Measurements from ENCODE around the gene SATB1. TPM values are rescaled to one million over a fixed set of nuclear protein-coding genes. Genes with fewer than 3 reads are reported as not detected.

The SATB1 gene
- total RNA-seq, 1 donor from 2014 or later, result 59.7 TPM

DNA sequence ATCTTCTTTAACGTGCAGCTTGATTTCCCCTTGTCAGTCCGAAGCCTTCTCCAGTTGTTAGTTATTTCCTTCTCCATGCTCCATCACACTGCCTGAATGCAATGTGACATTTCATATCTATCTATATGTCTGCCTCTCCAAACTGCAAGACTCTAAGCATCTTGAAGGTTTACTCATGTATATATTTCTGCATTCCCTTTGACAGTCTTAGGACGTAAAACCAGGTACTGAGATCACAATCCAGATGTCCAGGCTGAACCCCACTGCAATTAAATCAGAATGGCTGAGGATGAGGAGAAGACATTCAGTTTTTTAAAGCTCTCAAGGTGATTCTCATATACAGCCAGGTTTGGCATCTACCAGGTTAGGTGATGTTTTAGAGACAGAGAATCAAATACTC, 6.1 kb upstream of the SATB1 start:
- DNase-seq (ENCODE audit: low spot score), result no peak

DNA sequence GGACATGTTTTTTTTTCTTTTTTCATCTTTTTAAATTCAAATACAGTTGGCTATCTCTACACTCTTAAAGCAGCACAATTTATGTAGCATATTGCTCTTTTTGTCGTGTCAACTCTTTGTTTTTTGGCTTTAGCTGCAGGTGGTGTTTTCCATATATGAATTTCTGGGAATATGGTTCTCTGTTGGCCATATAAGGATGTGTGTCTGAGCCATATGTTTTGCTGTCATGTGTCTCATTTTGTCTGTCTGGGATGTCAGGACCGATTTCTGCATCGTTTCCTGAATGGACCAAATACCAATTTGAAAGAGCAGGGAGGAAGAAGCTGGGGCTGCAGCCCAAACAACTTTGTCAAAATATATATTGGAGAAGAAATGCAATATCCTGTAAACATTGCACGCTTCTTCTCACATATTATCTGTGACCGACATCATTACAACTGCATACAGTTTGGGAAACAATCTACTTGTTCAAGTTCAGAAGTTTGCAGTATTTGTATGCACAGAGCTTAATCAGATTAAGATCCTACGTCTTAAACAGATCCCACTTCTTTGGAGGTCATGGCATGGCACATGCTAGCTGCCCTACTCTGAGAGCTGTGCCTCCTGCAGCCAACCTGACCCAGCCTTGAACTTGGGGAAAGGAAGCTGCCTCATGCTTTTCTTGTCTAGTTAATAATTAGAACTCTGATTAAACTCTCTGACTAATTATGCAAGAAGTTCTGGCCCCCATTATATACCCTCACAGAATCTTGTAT, 4.0 kb upstream of the SATB1 start:
- no peak for DNase-seq (ENCODE audit: low spot score)

DNA sequence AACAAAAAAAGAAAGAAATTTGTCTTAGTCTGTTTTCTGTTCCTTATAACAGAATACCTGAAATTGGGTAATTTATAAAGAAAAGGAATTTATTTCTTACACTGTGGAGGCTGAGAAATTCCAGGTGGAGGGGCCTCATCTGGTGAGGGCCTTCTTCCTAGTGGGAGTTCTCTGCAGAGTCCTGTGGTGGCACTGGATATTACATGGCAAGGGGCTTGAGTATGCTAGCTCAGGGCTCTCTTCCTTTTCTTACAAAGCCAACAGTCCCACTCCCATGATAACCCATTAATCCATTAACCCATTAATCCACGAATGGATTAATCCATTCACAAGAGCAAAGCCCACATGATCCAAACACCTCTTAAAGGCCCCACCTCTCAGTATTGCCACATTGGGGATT, 2.9 kb upstream of the SATB1 start:
- no peak for DNase-seq (ENCODE audit: low spot score)

DNA sequence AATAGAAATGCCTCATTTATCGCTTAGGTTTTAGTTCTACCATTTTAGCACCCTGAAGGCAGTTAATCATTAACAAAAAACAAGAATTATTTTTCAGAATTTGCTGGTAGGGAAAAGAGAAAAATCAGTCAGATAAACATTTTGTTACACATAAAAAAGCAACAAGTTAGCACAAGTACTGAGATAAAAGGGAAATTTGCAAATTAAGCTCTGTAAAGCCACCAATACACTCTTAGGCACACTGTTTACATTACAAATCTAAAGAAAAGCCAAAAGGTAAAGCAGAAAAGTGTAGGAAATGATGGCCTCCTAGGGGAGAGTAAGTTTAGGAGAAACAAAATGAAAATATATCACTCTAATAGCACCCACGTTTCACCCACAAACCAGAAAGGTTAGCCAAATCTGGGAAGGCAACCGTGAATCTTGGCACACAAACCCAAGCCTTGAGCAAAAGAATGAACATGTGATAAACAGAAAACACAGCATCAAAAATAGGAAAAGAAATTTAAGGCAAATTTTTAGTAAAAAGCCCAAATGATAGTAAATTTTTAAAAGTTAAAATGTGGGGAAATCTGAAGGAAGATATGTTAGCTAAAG, 1.6 kb upstream of the SATB1 start:
- DNase-seq (ENCODE audit: low spot score), result no peak

DNA sequence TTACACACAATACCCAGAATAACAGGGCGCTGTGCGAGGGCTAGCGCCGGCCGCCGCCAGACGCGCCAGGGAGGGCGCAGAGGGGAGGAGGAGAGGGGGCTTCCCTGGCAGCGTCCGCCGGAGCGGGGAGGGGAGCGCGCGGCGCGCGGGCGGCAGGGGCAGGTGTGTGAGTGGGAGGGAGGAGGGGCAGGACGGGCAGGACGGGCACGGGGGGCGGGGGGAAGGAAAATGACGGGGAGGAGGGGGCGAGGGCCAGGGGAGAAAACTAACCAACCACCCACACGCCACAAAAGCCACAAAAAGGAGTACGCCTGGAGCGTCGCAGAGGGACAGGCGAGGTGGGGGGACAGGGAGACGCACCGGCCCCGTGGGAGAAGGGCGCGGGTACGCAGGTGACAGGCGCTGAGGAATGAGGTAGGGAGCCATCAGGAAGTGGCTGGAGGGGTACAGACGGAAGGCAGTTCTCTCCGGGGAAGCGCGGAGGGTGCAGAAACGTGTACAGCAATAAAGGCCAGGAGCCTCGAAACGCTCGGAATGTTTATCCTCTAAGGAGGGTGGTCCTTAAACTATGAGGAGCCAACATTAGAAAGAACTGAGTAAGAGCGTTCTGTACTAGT, 610 bp upstream of the SATB1 start:
- peak; percentile 65 for DNase-seq (ENCODE audit: low spot score)

DNA sequence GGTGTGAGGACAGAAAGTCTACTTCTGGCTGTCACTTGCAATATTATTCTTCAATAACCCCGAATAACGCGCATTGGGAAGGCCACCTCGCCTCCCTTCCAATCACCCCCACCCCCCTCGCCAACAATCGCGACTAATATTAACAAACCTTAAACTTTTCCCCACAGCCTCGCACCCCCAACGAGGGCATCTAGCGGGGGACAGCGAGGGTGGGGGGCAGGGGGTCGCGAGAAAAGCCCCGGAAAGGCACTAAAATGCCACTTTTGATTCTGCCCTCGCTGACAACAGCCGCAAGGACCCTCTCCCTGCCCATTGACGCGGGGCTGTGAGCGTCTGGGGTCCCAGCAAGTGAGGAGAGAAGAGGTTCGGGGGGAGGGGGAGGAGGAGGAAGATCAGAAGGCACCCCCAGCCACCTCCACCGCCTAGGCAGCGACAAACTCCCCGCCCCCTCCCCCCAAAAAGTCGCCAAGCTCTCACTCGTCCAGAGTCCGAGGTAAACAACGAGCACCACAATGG, 868 bp downstream of the SATB1 start:
- no peak for DNase-seq (ENCODE audit: low spot score)

DNA sequence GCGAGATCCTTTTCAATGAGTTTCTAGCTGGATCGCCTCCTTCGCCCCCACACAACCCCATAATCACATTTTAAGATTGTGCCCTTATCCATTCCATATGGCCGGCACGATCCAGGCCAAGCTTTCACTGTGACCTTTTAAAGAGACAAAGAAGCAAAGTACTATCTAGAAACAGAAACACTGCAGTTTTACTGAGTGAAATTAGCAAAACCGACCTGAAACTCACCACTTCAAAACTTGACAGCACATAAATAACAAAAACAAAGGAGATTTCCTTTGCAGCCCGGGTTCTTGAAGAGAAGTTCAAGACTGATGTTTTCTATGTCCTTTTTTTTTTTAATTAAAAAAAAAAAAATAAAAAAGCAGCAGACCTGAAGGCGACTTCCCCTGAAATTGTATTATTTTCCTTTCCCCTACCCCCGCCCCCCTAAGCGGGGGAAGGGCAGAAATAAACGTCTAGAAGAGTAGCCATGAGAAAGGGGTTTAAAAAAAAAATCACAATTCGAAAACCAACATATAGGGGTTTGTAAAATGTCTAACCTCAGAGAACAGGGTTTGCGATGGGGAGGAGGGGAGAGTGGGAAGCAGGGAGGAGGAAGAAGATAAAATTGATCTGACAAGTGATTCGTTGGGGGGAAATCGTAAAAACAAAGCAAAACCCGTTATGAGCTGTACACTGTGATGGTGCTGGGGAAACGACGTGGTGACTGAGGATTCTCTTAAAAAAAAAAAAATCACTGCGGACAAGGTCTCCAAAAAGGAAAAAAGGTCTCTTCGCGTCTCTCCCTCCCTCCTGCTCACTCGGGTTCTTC, 1.5 kb downstream of the SATB1 start:
- DNase-seq (ENCODE audit: low spot score), result no peak

DNA sequence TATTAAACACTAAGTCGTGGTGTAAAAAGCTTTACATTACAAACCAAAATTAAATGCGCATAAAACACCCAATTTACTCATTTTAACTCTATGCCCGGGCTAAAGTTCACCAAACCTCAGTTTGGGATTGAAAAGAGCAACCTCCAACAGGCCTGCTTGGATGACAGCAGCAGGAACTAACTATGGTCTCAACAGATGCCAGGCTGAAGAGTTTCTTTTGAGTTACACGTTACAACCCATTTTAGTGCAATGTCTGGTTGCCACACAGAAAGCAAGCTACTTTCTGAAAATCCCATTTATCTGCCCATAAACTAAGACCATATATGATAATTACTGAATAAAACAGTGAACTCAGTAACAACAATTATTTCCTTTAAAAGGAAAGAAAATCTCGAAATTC, 2.2 kb downstream of the SATB1 start:
- DNase-seq (ENCODE audit: low spot score), result no peak

DNA sequence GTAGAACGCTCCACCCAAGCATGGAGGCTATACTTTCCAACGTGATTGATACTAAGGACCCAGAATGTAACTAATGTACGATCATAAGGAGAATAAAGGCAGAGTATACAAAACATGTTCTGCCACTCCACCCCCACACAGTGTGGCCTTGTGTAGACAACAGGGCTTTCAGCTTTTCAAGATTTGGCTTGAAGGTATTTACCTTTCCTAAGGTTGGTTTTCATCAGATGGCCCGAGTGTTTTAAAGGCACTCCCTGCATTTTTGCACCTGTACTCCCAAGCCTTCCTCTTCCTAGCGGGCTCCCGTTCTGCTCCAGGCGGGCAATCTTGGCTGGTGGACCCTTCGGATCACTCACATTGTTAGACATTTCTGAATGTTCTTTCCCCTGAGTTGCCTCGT, 4.6 kb downstream of the SATB1 start:
- DNase-seq (ENCODE audit: low spot score), result no peak

DNA sequence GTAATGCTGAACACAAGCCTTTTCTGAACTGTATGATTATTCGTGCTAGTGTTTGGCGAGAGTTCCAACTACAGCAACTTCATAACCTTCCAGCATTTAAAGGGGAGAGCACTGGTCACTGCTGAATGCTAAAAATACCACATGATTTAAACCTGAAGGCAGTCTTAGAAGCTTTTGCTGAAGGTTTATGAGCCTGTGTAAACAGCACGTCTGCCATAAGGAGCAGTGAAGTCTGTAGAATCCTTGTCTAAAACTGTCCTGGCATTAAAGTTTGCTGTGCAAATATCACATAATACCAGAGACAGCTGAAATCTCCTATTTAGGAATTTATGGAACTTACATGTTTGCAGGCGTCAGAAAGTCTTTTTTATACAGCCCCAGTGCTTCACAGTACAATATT, 5.9 kb downstream of the SATB1 start:
- no peak for DNase-seq (ENCODE audit: low spot score)

DNA sequence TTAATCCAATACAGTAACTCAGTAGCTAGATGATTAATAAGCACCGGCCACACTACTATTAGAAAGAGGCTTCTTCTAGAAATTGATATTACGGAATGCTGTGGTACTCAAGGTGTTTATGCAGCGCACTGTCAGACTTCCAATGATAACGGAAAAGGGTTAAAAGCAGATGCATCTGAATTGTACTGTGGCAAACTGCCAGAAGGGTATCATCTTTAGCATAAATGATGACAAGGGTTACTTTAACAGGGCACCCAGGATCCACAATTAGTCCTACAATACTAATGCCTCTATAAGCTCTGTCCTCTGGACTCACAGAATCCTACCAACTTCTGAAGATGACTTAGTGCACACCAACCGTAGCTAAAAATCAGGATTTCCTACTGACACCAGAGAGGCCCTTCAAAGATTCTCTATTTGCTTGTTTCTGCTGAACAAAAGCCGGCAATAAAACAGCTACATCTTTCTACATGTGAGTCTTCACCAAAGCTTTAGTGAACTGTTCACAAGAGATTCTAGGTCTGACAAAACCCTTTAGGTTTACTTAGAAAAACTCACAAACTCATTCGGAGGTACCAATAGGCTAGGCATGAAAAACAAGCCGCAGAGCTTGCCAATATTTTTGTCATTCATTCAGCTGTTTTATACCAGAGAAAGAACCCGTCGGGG, 7.1 kb downstream of the SATB1 start:
- no peak for DNase-seq (ENCODE audit: low spot score)

DNA sequence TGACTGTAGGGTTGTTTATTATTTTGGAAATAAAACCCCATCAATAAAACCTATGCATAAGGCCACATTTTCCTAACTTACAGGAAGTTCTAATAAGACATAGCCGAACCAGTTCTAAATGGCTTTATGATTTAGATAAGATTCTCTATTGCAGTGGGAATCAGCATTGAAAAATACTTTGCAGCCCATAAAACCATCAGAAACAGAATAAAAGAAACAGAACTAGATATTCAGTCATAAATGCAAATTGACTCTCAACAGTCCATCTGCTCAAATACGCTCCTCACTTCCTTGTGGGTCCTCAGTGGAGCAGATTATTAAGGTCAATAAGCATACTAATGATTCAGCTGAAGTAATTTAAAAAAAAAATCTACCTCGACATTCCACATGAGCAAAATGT, 8.8 kb downstream of the SATB1 start:
- DNase-seq (ENCODE audit: low spot score), result no peak

DNA sequence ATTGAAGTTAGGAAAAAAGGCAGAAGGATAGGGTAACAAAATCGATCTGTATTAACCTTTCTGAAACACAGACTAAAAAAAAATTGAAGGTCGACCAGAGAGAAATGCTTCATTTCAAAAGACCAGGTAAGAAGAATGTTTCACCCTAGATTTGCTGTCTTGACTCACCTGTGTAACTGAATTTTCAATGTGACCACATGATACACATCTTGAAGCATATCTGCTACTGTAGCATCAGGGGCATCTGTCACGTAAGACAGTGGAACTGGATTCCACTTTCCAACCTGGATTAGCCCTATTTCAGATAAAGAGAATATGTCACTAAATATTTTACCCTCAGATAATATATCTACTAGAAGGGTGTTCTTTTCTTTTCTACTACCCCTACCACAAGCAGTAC, 9.3 kb downstream of the SATB1 start:
- DNase-seq (ENCODE audit: low spot score), result no peak

DNA sequence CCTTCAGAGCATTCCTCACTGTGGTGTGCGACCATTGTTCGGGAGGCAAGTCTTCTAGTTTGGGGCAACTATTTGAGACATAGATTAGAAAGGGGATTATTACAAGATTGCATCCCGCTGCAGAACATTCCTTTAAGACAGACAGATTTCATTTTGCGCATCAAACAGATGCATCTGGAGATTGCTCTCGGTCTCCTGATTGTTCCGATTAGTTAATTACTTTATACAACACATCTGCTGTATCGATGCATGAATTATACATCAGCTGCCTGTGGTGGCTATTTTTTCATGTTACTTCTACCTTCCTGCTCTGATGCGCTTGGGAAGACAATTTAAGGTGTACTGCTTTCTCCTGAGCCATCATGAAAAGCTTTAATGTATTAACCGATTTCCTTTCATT, 10.0 kb downstream of the SATB1 start:
- DNase-seq (ENCODE audit: low spot score), result no peak

DNA sequence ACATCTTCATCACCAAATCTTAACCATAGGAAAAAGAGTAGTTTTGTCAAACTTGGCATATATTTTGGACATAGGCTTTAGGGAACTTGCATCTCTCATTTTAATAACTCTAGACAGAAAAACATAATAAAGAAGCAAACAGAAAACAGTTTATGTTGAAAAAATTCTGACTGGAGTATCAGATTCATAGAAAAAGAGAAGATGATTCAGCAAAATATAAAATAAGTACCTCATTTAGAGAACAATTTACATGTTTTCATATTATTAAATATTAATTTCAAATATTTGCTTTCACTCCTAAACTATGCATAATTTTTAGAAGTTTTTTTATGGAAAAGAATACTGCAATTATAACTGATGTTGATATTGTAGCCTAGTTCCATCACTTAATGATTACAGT, 12.5 kb downstream of the SATB1 start:
- DNase-seq (ENCODE audit: low spot score), result no peak

DNA sequence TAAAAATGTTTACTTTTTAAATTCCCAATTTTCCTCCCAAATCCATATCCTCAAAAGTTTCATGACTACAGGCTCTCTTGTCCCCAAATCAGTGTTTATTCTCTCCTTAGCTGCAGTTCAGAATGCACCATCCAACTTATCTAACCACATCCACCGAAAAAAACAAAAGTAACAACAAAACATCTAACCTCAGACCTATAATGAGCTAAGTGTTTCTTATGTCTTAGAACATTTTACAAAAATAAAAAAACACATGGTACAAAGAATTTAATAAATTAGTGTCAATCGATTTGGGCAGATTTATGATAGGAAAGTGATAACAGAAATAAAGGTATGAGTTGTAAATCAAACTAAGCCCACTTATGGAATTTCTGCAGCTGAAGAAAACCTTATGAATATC, 13.6 kb downstream of the SATB1 start:
- DNase-seq (ENCODE audit: low spot score), result no peak

DNA sequence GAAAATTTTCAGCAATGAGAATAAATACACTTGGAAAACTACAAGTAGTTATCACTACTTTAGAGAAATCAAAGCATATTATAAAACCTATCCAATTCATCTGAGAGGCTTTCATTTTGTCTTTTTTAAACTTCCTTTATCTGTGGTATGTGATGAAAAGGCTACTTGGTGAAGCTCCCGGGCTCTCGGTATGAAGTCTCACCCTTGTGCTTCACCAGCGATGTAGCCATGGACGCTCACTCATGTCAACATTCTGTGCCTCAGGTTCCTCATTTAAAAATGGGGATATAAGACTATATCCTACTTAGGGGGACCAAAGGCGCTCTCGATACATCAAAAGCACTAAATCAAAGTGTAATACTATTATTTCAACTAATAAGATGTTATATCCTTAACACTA, 14.9 kb downstream of the SATB1 start:
- DNase-seq (ENCODE audit: low spot score), result no peak

DNA sequence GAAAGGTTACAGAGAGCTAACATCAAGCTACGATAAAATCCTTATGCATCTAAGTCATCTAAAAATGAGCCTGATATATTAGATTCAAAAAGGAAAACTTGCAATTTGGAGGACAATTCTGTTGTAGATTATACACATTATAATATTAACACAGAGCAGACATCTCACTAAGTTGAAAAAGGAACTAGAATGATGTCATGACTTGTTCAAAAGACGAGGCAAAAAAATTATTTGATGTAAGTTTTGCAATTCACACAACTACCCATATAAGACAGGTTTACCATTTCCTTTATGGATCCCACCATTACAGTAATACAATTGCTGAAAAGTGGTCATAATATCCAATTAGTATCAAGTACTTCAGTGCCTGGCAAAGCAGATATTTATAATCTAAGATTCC, 15.9 kb downstream of the SATB1 start:
- DNase-seq (ENCODE audit: low spot score), result no peak

DNA sequence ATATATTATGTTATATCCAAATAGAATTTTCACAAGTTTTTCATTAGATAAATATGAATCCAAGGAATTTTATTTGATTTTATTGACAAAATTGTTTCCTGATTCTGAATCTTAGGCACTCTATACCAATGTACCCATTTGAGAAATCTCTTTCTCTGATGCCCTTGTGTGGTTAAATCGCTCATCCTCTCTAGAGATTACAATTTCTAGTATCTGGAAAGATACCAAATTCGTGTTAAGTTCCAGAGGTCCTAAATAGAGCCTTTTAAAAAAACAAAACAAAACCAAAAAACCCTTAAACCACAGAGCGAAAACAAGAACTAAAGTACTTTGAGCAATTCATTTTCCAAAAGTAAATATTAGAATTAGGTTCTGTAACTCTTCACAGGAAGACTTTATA, 20.0 kb downstream of the SATB1 start:
- no peak for DNase-seq (ENCODE audit: low spot score)

DNA sequence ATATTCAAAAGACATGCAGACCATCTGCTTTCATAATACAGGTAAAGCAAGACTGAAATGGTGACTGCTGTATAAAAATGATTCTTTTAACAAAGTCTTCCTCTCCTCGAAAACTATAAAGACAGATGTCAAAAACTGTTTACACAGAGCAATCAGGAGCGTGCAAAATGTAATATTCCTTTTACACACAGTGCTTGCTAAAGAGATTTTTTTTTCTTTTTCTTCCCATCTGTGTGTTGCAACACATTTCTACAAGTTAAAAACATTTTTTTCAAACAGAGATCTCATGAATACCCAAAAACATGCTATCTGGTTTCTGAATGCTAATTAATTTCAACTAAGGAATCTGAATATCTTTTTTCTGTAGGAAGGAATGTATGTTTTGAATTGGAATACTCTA, 22.1 kb downstream of the SATB1 start:
- no peak for DNase-seq (ENCODE audit: low spot score)

DNA sequence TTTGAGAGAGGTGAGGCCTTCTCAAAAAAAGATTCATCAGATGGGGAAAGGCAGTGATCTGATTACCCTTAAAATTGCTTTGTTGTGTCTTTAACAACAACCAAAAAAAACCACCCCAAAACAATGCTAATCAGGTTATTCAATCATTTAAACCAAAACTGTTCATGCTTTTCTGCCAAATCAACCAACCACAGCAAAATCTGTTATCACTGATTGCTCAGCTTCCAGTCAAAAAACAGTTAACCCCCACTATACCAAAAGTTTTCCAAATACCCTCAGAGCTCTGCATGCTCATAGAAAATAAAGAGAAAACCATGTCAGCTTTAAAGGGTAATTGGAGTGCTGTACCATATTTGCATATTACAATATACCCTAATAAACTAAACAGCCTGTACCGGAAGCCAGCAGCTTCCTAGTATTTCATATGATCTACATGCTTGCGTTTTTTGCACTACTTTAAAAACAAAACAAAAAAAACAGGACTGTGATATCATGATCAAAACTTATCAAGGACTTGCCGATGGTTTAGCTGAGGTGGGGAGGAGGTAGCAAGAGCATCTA, 22.8 kb downstream of the SATB1 start:
- no peak for DNase-seq (ENCODE audit: low spot score)

Data from ureter (tissue), 1 donor.